ENCODE data around the gene GPHN. TPM values are rescaled to one million over a fixed set of nuclear protein-coding genes. Genes with fewer than 3 reads are reported as not detected.

GPHN gene
- total RNA-seq, 2 donors from 2014 or later: 21.3 to 24.9 TPM

DNA sequence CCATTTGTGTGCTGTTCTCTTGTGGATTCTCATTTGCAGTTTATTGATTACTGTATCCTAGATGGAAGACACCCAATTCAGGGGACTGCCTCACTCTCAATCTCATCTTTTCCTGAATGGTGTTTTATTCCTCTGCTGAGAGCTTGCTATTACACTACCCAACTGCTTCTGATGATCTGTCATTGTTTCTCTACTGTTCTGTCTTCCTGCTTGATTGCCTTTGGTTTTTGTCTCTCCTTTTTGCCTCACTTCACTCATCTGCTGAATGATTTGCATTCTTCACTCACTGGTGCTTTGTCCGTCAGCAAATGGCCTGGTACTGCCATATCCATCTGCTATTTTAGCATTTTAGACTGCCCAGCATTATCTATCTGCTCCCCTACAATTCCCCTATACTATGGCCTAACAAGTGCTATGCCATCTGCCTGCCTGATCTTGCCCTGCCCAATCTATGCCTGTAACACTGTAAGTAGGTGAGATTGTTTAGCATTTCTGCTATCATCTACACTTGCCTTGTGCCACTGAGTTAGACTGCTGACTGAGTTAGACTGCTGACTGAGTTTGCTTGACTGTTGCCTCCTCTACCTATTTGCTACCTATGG lies 335.1 kb downstream of the GPHN start:
- no peak for DNase-seq (ENCODE audit: low spot score)
- intact Hi-C loops (cut with DNase I): no loop called here

GRCh38 chr14:66850258-66850888 lies 342.4 kb downstream of the GPHN start:
- DNase-seq (ENCODE audit: low spot score): no peak
- intact Hi-C loops (cut with DNase I): no loop called here

DNA sequence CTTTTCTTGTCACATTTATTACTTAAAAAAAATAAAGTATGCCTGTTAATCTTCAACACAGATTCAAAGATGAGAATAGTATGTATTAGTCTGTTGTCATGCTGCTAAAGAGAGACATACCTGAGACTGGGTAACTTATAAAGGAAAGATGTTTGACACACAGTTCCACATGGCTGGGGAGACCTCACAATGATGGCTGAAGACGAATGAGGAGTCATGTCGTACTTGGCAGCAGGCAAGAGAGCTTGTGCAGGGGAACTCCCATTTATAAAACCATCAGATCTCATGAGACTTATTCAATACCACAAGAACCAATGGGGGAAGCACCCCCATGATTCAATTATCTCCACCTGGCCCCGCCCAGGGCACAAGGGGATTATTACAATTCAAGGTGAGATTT lies 345.4 kb downstream of the GPHN start:
- intact Hi-C loops (cut with DNase I): no loop called here
- no peak for DNase-seq (ENCODE audit: low spot score)

DNA sequence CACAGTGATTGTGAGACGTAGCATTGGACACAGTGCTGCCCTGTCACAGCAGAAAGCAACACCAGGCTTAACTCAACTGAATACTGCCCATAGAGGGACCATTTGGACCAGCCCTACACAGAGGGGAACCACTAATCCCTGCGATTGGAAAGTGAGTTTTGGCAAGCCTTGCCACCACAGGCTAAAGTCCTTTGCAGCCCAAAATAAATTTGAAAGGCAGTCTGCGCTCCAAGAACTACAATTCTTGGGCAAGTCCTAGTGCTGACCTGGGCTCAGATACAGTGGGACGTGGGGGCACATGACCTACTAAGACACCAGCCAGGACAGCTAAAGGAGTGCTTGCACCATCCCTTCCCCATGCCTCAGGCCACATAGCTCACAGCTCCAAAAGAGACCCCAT lies 349.9 kb downstream of the GPHN start:
- intact Hi-C loops (cut with DNase I): no loop called here
- peak; percentile 47 for DNase-seq (ENCODE audit: low spot score)

GRCh38 chr14:66859063-66859671 lies 351.2 kb downstream of the GPHN start:
- DNase-seq (ENCODE audit: low spot score): no peak
- intact Hi-C loops (cut with DNase I): no loop called here

- no peak for DNase-seq (ENCODE audit: low spot score)
- intact Hi-C loops (cut with DNase I): no loop called here
These were observed 373.6 kb downstream of the GPHN start for GRCh38 chr14:66881596-66881995.

- intact Hi-C loops (cut with DNase I): no loop called here
- no peak for DNase-seq (ENCODE audit: low spot score)
These were observed 376.2 kb downstream of the GPHN start for GRCh38 chr14:66884149-66884548.

- intact Hi-C loops (cut with DNase I): no loop called here
- no peak for DNase-seq (ENCODE audit: low spot score)
These were observed 392.8 kb downstream of the GPHN start for GRCh38 chr14:66900719-66901118.

DNA sequence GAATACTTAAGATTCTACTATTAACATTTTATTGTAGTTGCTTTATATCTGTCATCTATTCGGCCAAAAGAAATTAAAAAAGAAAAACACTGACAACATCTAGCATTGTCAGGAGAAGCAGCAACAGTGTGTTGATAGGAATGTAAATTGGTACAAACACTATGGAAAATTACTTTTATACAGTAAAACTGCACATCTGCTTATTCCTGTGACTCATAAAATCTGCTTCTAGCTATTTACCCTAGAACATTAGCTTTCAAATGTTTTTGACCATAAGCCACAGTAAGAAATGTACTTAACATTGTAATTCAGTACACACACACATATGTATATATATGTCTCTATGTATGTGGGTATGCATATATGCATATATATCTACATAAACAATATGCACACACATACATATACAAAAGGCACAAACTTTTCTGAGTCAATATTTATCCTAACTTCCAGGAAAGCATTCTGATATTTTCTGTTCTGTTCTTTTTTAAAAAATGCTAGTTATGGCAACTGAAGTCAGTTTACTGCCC lies 402.4 kb downstream of the GPHN start:
- DNase-seq (ENCODE audit: low spot score): no peak
- intact Hi-C loops (cut with DNase I): no loop called here

GRCh38 chr14:66916421-66916820 lies 408.5 kb downstream of the GPHN start:
- DNase-seq (ENCODE audit: low spot score): no peak
- intact Hi-C loops (cut with DNase I): no loop called here

GRCh38 chr14:66918527-66918926 lies 410.6 kb downstream of the GPHN start:
- intact Hi-C loops (cut with DNase I): no loop called here
- no peak for DNase-seq (ENCODE audit: low spot score)

DNA sequence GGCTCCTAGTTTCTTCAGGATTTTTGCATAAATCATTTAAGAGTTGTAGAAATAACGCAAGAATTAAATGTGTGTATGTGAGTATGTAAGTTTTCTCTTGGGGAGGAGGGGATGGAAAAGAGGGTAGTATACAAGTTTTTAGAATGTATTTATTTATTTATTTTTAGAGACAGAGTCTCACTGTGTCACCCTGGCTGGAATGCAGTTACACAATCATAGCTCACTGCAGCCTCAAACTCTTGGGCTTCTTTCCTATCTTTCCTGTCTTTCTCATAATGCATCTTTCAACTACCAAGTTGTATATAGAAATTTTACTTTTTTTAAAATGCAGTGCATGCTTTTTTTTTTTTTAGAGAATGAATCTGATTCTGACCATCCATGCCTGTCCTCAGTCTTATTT lies 412.2 kb downstream of the GPHN start:
- DNase-seq (ENCODE audit: low spot score): no peak

DNA sequence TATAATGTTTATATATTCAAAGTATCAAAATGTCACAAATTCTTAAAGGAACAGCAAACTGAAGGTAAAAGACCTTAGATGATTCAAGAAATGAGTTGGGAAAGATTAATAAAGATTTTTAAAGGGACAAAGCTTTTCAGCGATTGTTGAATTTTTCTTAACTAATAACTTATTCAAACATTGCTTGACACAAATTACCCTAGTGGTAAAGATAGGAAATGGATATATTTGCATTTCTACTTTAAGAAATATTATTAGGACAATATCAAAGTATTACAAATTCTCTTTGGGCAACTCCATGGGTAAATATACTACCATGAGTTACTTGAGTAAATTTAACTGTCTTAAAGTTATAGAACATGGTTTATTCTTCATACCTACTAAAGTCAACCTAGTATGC lies 415.3 kb downstream of the GPHN start:
- DNase-seq (ENCODE audit: low spot score): no peak
- intact Hi-C loops (cut with DNase I): no loop called here

More for the DNA sequence above, 412.2 kb downstream of the GPHN start:
- intact Hi-C loops (cut with DNase I): no loop called here

DNA sequence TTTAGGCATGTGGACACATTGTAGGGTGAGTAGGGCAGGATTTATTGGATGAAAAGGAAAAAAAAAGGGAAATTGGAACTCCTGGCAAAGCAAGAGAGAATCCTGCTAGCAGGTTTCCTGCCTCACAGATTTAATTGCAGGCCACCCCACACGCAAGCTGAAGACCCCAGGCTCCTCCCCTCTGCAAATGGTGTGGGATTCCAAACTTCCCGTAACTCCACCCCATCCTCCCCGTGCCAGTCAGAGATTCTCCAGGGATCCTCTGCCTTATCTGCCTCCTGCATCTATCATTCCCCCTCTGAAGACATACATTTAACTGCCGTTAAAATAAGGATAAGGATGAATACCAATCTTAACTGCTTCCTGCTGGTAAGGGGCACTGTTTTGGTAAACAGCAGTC lies 431.5 kb downstream of the GPHN start:
- no peak for DNase-seq (ENCODE audit: low spot score)
- intact Hi-C loops (cut with DNase I): no loop called here

DNA sequence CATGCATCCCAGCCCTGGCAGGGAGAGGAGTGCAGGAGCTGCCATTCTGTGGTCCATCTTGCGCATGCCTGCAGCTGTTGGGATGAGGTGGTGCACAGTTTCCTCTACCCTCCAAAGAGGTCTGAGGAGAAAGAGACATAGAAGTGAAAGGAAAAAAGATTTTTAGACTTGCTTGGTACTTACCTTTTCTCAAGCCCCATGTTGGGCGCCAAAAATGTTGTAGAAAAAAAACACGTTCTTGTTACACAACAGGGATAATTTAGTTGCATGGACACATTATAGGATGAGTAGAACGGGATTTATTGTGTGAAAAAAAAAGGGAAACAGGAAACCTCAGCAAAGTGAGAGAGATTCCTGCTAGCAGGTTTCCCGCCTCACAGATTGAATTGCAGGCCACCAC lies 436.9 kb downstream of the GPHN start:
- intact Hi-C loops (cut with DNase I): no loop called here
- no peak for DNase-seq (ENCODE audit: low spot score)

- DNase-seq (ENCODE audit: low spot score): no peak
- intact Hi-C loops (cut with DNase I): no loop called here
These were observed 447.2 kb downstream of the GPHN start for GRCh38 chr14:66955159-66955558.

GRCh38 chr14:66959437-66960050 lies 451.6 kb downstream of the GPHN start:
- intact Hi-C loops (cut with DNase I): no loop called here
- DNase-seq (ENCODE audit: low spot score): no peak

GRCh38 chr14:66965831-66966230 lies 457.9 kb downstream of the GPHN start:
- no peak for DNase-seq (ENCODE audit: low spot score)
- intact Hi-C loops (cut with DNase I): no loop called here

- no peak for DNase-seq (ENCODE audit: low spot score)
- intact Hi-C loops (cut with DNase I): no loop called here
These were observed 464.5 kb downstream of the GPHN start for GRCh38 chr14:66972469-66972868.

GRCh38 chr14:66974397-66975025 lies 466.6 kb downstream of the GPHN start:
- no peak for DNase-seq (ENCODE audit: low spot score)
- intact Hi-C loops (cut with DNase I): no loop called here
